HFF-Myc (cell line): Measurements from ENCODE around the gene PROSER1.
"Not testable (repeated sequence)": the region's sequence is repeated elsewhere in the genome, so short reads cannot be mapped to it uniquely, and the experiment has no call there.

Experiments used
- DNase-seq: peaks from one replicate; pipeline ENCODE4 v3.0.0-alpha.2; 2011; ENCODE audit warnings: low read depth; ENCODE audit errors: extremely low read depth
- H3K4me3 ChIP-seq: replicated peaks from 2 replicates; pipeline ENCODE4 v1.5.1; 2011; ENCODE audit warnings: low read depth, mild to moderate bottlenecking, control low read depth, low read length
- TF ChIP-seq, protein P1 (sequence below): IDR thresholded peaks from 2 replicates; pipeline ENCODE4 v1.5.1; 2012; ENCODE audit warnings: mild to moderate bottlenecking, low read depth, low read length, control low read depth; ENCODE audit errors: missing control alignments

The PROSER1 gene

DNA sequence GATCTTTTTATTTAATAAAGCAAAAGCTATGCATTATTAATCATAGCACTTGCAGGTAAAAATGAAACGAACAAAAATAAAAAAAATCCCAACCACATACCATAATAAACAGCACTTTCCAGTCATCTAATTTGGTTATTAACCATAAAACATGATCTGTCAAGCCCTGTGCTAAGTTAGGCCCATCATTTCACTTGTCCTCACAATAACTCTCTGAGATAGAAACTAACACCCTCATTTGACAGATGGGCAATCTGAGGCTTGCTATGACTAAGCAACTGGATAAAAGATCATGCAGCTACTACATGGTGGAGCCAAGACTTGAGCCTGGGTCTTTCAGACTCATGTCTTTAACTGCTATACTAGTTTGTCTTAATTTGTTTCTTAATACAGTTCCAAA is 21.8 kb downstream of the PROSER1 start:
- DNase-seq, result no peak
- H3K4me3 ChIP-seq, result no peak overlapping the region
- TF ChIP-seq, protein P1, sequence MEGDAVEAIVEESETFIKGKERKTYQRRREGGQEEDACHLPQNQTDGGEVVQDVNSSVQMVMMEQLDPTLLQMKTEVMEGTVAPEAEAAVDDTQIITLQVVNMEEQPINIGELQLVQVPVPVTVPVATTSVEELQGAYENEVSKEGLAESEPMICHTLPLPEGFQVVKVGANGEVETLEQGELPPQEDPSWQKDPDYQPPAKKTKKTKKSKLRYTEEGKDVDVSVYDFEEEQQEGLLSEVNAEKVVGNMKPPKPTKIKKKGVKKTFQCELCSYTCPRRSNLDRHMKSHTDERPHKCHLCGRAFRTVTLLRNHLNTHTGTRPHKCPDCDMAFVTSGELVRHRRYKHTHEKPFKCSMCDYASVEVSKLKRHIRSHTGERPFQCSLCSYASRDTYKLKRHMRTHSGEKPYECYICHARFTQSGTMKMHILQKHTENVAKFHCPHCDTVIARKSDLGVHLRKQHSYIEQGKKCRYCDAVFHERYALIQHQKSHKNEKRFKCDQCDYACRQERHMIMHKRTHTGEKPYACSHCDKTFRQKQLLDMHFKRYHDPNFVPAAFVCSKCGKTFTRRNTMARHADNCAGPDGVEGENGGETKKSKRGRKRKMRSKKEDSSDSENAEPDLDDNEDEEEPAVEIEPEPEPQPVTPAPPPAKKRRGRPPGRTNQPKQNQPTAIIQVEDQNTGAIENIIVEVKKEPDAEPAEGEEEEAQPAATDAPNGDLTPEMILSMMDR, result no peak

DNA sequence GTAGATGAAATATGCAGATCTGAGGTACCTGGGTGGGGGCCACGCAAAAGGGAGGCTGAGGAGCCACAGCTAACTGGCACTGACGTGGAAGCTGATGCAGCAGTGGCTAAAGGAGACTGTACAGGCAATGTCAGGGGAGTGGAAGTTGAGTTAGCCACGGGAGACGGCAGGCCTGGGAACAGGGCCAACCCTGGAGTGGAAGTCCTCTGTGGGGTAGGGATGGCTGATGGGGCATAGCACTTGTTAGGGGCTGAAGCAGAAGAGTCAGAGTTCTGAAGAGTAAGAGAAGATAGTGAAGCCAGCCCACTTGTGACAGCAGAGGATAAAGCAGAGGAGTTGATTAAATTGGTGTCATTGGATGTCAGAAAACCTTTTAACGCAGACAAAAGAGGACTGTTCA is 24.4 kb downstream of the PROSER1 start:
- TF ChIP-seq, protein P1, result no peak
- no peak for DNase-seq
- no peak overlapping the region for H3K4me3 ChIP-seq

DNA sequence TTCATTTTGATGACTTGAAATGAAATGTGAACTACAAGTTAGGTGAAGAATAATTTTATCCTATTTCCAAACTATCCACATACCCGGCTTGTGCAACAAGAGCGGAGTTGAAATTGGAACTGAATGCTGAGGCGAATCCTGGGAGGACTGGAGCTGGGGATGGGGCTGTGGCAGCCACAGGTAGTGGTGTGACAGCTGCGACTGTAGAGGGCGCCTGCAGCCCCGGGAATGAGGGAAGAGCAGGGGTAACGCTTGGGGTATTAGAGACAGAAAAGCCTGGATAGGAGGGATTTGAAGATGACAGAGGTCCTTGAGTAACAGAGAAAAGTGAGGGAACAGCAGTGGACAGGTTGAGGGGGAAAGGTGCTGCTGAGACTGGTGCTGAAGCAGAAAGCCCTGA is 25.3 kb downstream of the PROSER1 start:
- TF ChIP-seq, protein P1, result peak; percentile 4
- no peak for DNase-seq
- no peak overlapping the region for H3K4me3 ChIP-seq

DNA sequence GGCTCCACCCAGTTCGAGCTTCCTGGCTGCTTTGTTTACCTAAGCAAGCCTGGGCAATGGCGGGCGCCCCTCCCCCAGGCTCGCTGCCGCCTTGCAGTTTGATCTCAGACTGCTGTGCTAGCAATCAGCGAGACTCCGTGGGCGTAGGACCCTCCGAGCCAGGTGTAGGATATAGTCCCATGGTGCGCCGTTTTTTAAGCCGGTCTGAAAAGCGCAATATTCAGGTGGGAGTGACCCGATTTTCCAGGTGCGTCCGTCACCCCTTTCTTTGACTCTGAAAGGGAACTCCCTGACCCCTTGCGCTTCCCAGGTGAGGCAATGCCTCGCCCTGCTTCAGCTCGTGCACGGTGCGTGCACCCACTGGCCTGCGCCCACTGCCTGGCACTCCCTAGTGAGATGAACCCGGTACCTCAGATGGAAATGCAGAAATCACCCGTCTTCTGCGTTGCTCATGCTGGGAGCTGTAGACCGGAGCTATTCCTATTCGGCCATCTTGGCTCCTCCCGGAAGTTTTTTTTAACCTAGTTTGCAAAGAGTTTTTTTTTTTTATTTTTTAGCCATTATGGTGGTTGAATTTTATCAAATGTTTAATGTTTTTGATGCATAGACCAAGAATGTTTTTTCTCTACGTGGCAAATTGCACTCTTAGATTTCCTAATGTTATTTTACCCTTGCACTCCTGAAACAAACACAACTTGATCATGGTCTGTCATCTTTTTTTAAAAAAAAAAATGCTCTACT is 31.3 kb downstream of the PROSER1 start:
- not testable (repeated sequence) for H3K4me3 ChIP-seq, DNase-seq

DNA sequence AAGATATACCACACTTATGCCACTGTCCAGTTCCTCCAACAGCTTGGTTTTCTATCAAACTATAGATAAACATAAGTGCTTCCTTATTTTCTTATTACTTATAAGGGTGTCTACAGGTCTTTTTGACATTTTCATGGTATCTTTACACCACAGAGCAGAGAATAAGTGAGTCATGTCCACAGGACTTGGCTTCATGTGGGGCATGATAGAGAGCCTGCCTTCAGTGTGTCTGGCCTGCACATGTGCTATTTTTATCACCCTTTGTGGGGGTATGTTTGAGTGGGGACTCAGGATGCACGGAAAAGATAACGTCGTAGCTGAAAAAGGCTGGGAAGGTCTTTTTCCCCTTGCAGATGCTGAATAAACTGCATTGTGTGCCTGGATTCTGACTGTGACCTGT is 39.1 kb downstream of the PROSER1 start:
- TF ChIP-seq, protein P1, result no peak
- DNase-seq, result peak; percentile 2
- H3K4me3 ChIP-seq, result no peak overlapping the region

DNA sequence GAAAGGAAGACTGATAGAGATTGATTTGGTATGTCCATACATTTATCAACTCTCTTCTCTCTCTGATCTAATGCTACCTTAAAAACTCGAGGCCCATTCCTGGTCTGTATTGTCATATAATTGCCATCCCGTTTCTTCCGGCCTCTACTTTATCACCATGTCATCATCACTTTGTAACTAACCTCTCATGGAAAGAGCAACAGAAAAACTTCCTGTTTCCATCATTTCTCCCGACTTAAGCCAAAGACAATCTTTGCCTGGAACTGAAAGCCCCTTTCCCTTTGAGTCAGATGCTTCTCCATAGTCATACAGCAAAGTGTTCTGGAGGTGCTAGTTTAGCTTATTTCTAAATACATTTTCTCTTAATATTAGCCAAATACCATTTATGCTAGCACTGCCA is 44.5 kb downstream of the PROSER1 start:
- DNase-seq, result no peak
- H3K4me3 ChIP-seq, result no peak overlapping the region
- TF ChIP-seq, protein P1, result no peak

DNA sequence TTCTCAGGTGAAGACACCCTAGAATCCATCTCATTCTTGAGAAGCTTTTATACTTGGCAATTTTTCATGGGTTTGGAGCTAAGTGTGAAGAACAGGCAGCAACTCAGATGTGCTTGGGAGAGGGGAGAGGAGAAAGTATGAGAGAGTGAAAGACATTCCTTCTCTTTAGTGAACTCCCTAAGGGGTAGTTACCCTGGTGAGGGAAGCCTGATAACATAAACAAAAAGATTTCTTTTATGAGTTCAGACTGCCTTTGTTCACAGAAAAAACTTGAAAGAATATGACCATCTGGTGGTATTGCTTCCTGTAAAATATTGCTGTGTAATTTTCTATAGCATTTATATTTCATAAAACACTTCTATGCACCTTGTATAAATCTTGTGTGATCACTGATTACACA is 47.2 kb downstream of the PROSER1 start, which contains the start of gene STOML3:
Gene STOML3, minus strand, starts transcription at position 139 of the 400 bp plus-strand sequence. Its CDS starts 110 bp downstream, at position 29.
- TF ChIP-seq, protein P1, result no peak
- DNase-seq, result no peak
- no peak within 1 kb of the TSS for H3K4me3 ChIP-seq
